Gastrocnemius medialis (tissue), 4 donors: ENCODE measurements around the gene GASK1A.

ENCODE experiments used
- POLR2A ChIP-seq, 2 donors: fragments of 450-650 bp; IDR thresholded peaks; one replicate each; pipeline ENCODE4 v1.6.1; 2017; ENCODE audit warnings: antibody characterized with exemption in 2 of 2, mild to moderate bottlenecking in 2 of 2, moderate library complexity in 2 of 2
- TF ChIP-seq, protein P1 (sequence below), 5 experiments: fragments of 450-650 bp in 3 of 5; fragments of 200-600 bp in 2 of 5; sonication (generic) in 2 of 5; IDR thresholded peaks in 4 of 5; conservative IDR thresholded peaks in 1 of 5; 1 replicate in 4 of 5; 2 replicates in 1 of 5; pipeline ENCODE4 v1.5.1; 2016 to 2019; ENCODE audit warnings: antibody characterized with exemption in 5 of 5, mild to moderate bottlenecking in 3 of 5, moderate library complexity in 3 of 5

DNA sequence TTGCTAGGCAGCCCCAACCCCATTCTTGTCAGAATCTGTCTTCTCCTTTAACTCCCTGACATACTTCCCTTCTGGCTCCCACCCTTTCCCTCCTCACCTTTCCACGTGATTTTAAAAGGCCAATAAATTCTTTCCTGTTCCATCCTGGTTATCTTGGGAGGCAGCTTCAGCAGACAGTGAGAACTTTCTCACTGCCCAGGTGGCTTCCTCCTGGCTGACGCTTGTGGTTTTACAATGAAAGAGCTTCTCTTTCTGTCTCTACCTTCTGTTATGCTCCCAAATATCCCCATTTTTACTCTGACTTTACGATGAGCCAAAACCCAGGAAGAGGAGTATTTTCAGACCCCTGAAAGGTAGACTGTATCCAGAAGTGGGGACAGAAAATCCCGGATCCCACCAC lies 42.1 kb downstream of the GASK1A start:
- TF ChIP-seq, protein P1, sequence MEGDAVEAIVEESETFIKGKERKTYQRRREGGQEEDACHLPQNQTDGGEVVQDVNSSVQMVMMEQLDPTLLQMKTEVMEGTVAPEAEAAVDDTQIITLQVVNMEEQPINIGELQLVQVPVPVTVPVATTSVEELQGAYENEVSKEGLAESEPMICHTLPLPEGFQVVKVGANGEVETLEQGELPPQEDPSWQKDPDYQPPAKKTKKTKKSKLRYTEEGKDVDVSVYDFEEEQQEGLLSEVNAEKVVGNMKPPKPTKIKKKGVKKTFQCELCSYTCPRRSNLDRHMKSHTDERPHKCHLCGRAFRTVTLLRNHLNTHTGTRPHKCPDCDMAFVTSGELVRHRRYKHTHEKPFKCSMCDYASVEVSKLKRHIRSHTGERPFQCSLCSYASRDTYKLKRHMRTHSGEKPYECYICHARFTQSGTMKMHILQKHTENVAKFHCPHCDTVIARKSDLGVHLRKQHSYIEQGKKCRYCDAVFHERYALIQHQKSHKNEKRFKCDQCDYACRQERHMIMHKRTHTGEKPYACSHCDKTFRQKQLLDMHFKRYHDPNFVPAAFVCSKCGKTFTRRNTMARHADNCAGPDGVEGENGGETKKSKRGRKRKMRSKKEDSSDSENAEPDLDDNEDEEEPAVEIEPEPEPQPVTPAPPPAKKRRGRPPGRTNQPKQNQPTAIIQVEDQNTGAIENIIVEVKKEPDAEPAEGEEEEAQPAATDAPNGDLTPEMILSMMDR (IDR thresholded peaks at IDR 0.05 in 4 of 5, conservative IDR thresholded peaks at IDR 0.05 in 1 of 5): no peak
- TF ChIP-seq POLR2A (IDR thresholded peaks at IDR 0.05): no peak
